ENCODE data around the gene MPZL2. TPM values are rescaled to one million over a fixed set of nuclear protein-coding genes. Genes with fewer than 3 reads are reported as not detected.

MPZL2 gene
- total and polyA plus RNA-seq, 2 of the 13 experiments (the other 11 are each of a cell fraction or from before 2014, with no cell fraction given): 27.9 to 53.7 TPM

DNA sequence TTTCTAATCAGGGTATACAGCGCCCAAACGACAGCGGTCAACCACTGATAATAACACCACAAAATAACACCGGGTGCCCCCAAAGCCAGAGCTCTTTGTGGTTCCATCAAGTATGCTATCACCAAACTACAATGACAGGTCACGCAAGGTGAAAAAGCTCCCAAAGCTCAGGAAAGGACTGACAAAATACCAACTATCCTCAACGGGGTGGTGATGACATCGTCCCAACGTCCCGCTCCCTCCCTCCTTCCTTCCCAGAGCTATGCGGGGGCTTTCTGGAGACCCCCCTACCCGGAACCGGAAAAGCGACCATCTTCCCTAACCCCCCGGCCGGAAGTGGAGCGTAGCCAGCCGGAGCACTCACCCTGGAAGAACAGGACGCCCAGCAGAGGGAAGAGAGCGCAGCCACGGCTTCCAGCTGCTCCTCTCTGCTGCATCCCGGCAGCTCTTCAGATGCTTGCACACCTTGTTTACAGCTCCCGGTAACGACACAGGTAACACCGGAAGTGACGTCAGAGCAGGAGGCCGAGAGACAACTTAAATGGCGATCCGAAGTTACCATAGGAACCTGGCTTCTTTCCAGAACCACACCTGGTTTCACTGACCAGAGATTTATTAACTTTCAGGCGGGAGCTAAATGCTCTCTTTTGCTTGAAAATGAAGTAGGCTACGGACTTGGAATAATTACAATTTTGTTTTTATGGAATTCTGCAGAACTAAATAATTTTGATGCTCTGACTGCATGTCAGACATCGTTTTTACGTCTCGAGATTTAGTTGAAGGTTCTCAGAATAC is 12.0 kb downstream of the MPZL2 start, which contains the start of gene MPZL3 (continued):
- TF ChIP-seq, protein P1, sequence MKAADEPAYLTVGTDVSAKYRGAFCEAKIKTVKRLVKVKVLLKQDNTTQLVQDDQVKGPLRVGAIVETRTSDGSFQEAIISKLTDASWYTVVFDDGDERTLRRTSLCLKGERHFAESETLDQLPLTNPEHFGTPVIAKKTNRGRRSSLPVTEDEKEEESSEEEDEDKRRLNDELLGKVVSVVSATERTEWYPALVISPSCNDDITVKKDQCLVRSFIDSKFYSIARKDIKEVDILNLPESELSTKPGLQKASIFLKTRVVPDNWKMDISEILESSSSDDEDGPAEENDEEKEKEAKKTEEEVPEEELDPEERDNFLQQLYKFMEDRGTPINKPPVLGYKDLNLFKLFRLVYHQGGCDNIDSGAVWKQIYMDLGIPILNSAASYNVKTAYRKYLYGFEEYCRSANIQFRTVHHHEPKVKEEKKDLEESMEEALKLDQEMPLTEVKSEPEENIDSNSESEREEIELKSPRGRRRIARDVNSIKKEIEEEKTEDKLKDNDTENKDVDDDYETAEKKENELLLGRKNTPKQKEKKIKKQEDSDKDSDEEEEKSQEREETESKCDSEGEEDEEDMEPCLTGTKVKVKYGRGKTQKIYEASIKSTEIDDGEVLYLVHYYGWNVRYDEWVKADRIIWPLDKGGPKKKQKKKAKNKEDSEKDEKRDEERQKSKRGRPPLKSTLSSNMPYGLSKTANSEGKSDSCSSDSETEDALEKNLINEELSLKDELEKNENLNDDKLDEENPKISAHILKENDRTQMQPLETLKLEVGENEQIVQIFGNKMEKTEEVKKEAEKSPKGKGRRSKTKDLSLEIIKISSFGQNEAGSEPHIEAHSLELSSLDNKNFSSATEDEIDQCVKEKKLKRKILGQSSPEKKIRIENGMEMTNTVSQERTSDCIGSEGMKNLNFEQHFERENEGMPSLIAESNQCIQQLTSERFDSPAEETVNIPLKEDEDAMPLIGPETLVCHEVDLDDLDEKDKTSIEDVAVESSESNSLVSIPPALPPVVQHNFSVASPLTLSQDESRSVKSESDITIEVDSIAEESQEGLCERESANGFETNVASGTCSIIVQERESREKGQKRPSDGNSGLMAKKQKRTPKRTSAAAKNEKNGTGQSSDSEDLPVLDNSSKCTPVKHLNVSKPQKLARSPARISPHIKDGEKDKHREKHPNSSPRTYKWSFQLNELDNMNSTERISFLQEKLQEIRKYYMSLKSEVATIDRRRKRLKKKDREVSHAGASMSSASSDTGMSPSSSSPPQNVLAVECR (CRISPR knock-in tag; IDR thresholded peaks at IDR 0.05; ENCODE audit: borderline replicate concordance): peak; percentile 81
- peak; percentile 75; the same call in 1 of the 2 replicates for TF ChIP-seq ZNF292 (CRISPR knock-in tag; IDR thresholded peaks at IDR 0.05; ENCODE audit: borderline replicate concordance, low read depth)
- 0 out of 2 replicates have a peak, but pooled peaks have one; percentile 25 for TF ChIP-seq ZNF607 (CRISPR knock-in tag; IDR thresholded peaks at IDR 0.05; ENCODE audit: borderline replicate concordance)
- TF ChIP-seq, protein P2, sequence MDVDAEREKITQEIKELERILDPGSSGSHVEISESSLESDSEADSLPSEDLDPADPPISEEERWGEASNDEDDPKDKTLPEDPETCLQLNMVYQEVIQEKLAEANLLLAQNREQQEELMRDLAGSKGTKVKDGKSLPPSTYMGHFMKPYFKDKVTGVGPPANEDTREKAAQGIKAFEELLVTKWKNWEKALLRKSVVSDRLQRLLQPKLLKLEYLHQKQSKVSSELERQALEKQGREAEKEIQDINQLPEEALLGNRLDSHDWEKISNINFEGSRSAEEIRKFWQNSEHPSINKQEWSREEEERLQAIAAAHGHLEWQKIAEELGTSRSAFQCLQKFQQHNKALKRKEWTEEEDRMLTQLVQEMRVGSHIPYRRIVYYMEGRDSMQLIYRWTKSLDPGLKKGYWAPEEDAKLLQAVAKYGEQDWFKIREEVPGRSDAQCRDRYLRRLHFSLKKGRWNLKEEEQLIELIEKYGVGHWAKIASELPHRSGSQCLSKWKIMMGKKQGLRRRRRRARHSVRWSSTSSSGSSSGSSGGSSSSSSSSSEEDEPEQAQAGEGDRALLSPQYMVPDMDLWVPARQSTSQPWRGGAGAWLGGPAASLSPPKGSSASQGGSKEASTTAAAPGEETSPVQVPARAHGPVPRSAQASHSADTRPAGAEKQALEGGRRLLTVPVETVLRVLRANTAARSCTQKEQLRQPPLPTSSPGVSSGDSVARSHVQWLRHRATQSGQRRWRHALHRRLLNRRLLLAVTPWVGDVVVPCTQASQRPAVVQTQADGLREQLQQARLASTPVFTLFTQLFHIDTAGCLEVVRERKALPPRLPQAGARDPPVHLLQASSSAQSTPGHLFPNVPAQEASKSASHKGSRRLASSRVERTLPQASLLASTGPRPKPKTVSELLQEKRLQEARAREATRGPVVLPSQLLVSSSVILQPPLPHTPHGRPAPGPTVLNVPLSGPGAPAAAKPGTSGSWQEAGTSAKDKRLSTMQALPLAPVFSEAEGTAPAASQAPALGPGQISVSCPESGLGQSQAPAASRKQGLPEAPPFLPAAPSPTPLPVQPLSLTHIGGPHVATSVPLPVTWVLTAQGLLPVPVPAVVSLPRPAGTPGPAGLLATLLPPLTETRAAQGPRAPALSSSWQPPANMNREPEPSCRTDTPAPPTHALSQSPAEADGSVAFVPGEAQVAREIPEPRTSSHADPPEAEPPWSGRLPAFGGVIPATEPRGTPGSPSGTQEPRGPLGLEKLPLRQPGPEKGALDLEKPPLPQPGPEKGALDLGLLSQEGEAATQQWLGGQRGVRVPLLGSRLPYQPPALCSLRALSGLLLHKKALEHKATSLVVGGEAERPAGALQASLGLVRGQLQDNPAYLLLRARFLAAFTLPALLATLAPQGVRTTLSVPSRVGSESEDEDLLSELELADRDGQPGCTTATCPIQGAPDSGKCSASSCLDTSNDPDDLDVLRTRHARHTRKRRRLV (CRISPR knock-in tag; IDR thresholded peaks at IDR 0.05): 0 out of 2 replicates have a peak, but pooled peaks have one; percentile 15
- TF ChIP-seq, protein P3, sequence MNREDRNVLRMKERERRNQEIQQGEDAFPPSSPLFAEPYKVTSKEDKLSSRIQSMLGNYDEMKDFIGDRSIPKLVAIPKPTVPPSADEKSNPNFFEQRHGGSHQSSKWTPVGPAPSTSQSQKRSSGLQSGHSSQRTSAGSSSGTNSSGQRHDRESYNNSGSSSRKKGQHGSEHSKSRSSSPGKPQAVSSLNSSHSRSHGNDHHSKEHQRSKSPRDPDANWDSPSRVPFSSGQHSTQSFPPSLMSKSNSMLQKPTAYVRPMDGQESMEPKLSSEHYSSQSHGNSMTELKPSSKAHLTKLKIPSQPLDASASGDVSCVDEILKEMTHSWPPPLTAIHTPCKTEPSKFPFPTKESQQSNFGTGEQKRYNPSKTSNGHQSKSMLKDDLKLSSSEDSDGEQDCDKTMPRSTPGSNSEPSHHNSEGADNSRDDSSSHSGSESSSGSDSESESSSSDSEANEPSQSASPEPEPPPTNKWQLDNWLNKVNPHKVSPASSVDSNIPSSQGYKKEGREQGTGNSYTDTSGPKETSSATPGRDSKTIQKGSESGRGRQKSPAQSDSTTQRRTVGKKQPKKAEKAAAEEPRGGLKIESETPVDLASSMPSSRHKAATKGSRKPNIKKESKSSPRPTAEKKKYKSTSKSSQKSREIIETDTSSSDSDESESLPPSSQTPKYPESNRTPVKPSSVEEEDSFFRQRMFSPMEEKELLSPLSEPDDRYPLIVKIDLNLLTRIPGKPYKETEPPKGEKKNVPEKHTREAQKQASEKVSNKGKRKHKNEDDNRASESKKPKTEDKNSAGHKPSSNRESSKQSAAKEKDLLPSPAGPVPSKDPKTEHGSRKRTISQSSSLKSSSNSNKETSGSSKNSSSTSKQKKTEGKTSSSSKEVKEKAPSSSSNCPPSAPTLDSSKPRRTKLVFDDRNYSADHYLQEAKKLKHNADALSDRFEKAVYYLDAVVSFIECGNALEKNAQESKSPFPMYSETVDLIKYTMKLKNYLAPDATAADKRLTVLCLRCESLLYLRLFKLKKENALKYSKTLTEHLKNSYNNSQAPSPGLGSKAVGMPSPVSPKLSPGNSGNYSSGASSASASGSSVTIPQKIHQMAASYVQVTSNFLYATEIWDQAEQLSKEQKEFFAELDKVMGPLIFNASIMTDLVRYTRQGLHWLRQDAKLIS (CRISPR knock-in tag; IDR thresholded peaks at IDR 0.05): no peak
- TF ChIP-seq, protein P4, sequence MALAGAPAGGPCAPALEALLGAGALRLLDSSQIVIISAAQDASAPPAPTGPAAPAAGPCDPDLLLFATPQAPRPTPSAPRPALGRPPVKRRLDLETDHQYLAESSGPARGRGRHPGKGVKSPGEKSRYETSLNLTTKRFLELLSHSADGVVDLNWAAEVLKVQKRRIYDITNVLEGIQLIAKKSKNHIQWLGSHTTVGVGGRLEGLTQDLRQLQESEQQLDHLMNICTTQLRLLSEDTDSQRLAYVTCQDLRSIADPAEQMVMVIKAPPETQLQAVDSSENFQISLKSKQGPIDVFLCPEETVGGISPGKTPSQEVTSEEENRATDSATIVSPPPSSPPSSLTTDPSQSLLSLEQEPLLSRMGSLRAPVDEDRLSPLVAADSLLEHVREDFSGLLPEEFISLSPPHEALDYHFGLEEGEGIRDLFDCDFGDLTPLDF (CRISPR knock-in tag; IDR thresholded peaks at IDR 0.05): no peak
- TF ChIP-seq SP2 (CRISPR knock-in tag; IDR thresholded peaks at IDR 0.05): no peak
- TF ChIP-seq ZFY (CRISPR knock-in tag; IDR thresholded peaks at IDR 0.05): peak; percentile 49
- TF ChIP-seq ZNF775 (CRISPR knock-in tag; IDR thresholded peaks at IDR 0.05; ENCODE audit: borderline replicate concordance): no peak
- TF ChIP-seq, protein P5, sequence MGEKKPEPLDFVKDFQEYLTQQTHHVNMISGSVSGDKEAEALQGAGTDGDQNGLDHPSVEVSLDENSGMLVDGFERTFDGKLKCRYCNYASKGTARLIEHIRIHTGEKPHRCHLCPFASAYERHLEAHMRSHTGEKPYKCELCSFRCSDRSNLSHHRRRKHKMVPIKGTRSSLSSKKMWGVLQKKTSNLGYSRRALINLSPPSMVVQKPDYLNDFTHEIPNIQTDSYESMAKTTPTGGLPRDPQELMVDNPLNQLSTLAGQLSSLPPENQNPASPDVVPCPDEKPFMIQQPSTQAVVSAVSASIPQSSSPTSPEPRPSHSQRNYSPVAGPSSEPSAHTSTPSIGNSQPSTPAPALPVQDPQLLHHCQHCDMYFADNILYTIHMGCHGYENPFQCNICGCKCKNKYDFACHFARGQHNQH (CRISPR knock-in tag; IDR thresholded peaks at IDR 0.05): peak; percentile 64
- no peak for TF ChIP-seq ZNF776 (CRISPR knock-in tag; IDR thresholded peaks at IDR 0.05)
